Cardiac septum (tissue), 1 donor: ENCODE results near the gene SAMD15. TPM values are rescaled to one million over a fixed set of nuclear protein-coding genes. Genes with fewer than 3 reads are reported as not detected.
"Not testable (repeated sequence)": the region's sequence is repeated elsewhere in the genome, so short reads cannot be mapped to it uniquely, and the experiment has no call there.

ENCODE experiments used
- DNase-seq: peaks from one replicate; pipeline ENCODE4 v3.0.0-alpha.2; 2020; ENCODE audit warnings: low spot score
- intact Hi-C: fragments of 100-400 bp; cut with DNase I; formaldehyde crosslinking; loops from one replicate; pipeline ENCODE4 v1.14.0; 2022
- long read RNA-seq: library from polyadenylated mRNA; unstranded; transcript quantifications from one replicate; pipeline ENCODE4 v2.0.0, GENCODE V29; 2021
- total RNA-seq: library from RNA; stranded (reverse); fragmentation: NEBNext Ultra II Directional; extraction: Animal tissue kit (Norgen Biotek cat#: 25700); gene quantifications from one replicate; pipeline ENCODE4 v1.2.1, GENCODE V29; 2021
- donor health status: DM: no; HTN: no; CAD: no.

The SAMD15 gene
- total RNA-seq: 0.11 TPM
- long read RNA-seq: 0 reads

- DNase-seq: peak; percentile 94
- intact Hi-C loops: loop anchor here (5.0 kb wide), 1 partner anchor 55 kb away; the partner anchor contains the start of genes GSTZ1 and POMT2
Measured at GRCh38 chr14:77376771-77377501, at the start of gene SAMD15, which contains the start of gene TMED8. TSS of gene SAMD15 (plus strand) at chr14:77377379. CDS start at chr14:77377419, 40 bp downstream. TSS of gene TMED8 (minus strand) at chr14:77377094. CDS start at chr14:77377053, 41 bp downstream.

GRCh38 chr14:77329872-77330271 lies 47.3 kb upstream of the SAMD15 start:
- intact Hi-C loops: no loop called here
- no peak for DNase-seq

- intact Hi-C loops: no loop called here
Measured at GRCh38 chr14:77335576-77335975, 41.6 kb upstream of the SAMD15 start.

GRCh38 chr14:77337255-77337654 lies 39.9 kb upstream of the SAMD15 start:
- intact Hi-C loops, DNase-seq: not testable (repeated sequence)

More at GRCh38 chr14:77335576-77335975, 41.6 kb upstream of the SAMD15 start:
- DNase-seq: no peak

GRCh38 chr14:77337880-77338279 lies 39.3 kb upstream of the SAMD15 start:
- intact Hi-C loops: no loop called here
- DNase-seq: no peak

GRCh38 chr14:77338302-77338701 lies 38.9 kb upstream of the SAMD15 start:
- intact Hi-C loops: no loop called here
- no peak for DNase-seq

- intact Hi-C loops: no loop called here
Measured at GRCh38 chr14:77339407-77339806, 37.8 kb upstream of the SAMD15 start.

GRCh38 chr14:77340389-77340788 lies 36.8 kb upstream of the SAMD15 start:
- intact Hi-C loops: no loop called here
- DNase-seq: no peak

More at GRCh38 chr14:77339407-77339806, 37.8 kb upstream of the SAMD15 start:
- no peak for DNase-seq

GRCh38 chr14:77342726-77343397 lies 34.3 kb upstream of the SAMD15 start:
- intact Hi-C loops: no loop called here

GRCh38 chr14:77343662-77344061 lies 33.5 kb upstream of the SAMD15 start:
- DNase-seq: no peak
- intact Hi-C loops: no loop called here

More at GRCh38 chr14:77342726-77343397, 34.3 kb upstream of the SAMD15 start:
- no peak for DNase-seq

GRCh38 chr14:77344377-77344996 lies 32.7 kb upstream of the SAMD15 start:
- intact Hi-C loops: no loop called here
- DNase-seq: no peak

- intact Hi-C loops: no loop called here
- no peak for DNase-seq
Measured at GRCh38 chr14:77346495-77346894, 30.7 kb upstream of the SAMD15 start.

- DNase-seq: no peak
- intact Hi-C loops: no loop called here
Measured at GRCh38 chr14:77347751-77348150, 29.4 kb upstream of the SAMD15 start.

- intact Hi-C loops: no loop called here
- no peak for DNase-seq
Measured at GRCh38 chr14:77353469-77354141, 23.6 kb upstream of the SAMD15 start.

- intact Hi-C loops: no loop called here
- DNase-seq: no peak
Measured at GRCh38 chr14:77355811-77356210, 21.4 kb upstream of the SAMD15 start.

GRCh38 chr14:77356899-77357298 lies 20.3 kb upstream of the SAMD15 start:
- no peak for DNase-seq
- intact Hi-C loops: no loop called here

GRCh38 chr14:77359626-77360025 lies 17.6 kb upstream of the SAMD15 start:
- intact Hi-C loops: no loop called here
- no peak for DNase-seq

GRCh38 chr14:77364146-77364545 lies 13.0 kb upstream of the SAMD15 start:
- intact Hi-C loops: no loop called here
- no peak for DNase-seq

- intact Hi-C loops: no loop called here
- no peak for DNase-seq
Measured at GRCh38 chr14:77369285-77369684, 7.9 kb upstream of the SAMD15 start.

GRCh38 chr14:77372304-77372841 lies 4.8 kb upstream of the SAMD15 start:
- intact Hi-C loops: no loop called here
- DNase-seq: no peak
